Measurements from ENCODE around the gene RTEL1.
"Not testable (repeated sequence)": the region's sequence is repeated elsewhere in the genome, so short reads cannot be mapped to it uniquely, and the experiment has no call there.

RTEL1 gene

DNA sequence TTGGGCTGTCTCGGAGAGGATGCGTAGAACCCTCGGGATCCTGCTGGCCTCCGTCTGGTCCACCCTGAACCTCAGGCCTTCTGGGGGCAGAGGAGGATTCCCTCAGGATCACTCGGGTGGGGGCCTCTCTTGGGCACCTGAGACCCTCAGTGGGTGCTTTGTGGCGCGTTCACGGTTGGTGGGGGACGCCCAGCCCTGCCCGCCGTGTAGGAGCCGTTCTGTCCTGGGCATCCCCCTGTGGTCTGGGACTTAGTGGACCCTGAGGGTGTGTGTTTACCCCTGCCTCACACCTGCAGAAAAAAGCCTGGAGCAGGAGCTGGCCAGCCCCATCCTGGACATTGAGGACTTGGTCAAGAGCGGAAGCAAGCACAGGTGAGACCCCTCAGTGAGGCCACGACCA, 7.6 kb downstream of the RTEL1 start:
- no peak for DNase-seq

DNA sequence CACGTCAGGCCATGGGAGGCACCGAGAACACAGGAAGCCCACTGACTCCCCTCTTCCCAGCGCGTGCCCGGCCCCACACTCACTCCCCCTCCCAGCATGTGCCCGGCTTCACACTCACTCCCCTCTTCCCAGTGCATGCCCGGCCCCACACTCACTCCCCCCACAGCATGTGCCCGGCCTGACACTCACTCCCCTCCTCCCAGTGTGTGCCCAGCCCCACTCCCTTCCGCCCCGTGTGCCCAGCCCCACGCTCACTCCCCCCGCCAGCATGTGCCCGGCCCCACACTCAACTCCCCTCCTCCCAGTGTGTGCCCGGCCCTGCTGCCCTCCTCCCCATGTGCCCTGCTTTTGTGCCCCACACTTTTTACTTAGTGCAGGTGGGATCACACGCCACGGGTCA, 9.7 kb downstream of the RTEL1 start:
- no peak for DNase-seq

DNA sequence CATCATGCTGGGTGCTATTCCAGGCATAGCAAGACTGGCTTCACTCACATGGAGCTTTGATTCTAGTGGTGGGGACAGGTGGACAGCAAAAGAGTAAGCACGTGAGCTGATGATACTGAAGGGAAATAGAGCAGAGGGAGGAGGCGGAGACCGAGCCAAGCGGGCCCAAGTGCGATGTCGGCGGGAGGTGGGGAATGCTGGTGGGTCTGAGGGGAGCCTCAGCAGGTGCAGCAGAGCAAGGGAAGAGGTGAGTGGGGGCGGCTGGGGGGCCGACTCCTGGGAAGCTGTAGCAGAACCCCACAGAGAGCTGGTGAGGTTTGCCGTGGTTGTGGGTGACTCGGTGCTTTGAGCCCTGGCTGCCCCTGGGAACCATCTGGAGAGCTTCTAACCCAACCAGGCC, 10.2 kb downstream of the RTEL1 start:
- DNase-seq, result no peak

DNA sequence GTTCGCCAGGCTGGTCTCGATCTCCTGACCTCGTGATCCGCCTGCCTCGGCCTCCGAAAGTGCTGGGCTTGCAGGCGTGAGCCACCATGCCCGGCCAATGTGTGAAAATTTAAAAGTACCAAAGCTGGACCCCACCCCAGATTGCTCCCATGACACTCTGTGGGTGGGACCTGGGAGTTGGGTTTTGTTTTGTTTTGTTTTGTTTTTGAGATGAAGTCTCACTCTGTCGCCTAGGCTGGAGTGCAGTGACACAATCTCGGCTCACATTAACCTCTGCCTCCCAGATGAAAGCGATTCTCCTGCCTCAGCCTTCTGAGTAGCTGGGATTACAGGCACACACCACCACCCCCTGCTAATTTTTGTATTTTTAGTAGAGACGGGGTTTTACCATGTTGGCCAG, 13.6 kb downstream of the RTEL1 start:
- DNase-seq, result not testable (repeated sequence)

DNA sequence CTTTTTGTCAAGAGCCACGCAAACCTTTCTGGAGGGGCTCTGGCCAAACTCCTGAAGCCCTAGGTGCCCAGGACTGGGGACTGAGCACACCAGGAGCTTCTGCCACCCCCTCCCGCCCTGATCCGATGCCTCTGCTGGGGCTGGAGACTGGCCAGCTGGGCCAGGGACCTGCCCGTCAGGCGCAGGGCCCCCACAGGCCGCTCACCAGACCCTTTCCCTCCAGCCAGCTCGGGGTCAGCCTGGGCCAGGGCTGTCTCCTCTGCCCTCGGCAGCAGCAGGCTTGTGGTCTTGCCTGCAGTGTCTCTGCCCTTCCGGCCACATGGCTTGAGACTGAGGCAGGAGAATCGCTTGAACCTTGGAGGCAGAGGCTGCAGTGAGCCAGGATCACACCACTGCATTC, 14.6 kb downstream of the RTEL1 start:
- no peak for DNase-seq

DNA sequence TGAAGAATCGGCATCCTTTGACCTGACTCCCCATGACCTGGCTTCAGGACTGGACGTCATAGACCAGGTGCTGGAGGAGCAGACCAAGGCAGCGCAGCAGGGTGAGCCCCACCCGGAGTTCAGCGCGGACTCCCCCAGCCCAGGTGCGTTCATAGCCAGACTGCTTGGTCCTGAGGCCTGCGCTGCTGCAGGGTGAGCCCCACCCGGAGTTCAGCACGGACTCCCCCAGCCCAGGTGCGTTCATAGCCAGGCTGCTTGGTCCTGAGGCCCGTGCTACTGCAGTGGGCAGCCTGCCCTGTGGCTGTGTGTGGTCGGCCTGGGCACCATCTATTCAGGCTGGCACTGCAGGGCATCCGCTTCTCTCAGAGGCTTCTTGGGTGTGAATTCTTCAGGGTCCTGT, 15.8 kb downstream of the RTEL1 start:
- no peak for DNase-seq

DNA sequence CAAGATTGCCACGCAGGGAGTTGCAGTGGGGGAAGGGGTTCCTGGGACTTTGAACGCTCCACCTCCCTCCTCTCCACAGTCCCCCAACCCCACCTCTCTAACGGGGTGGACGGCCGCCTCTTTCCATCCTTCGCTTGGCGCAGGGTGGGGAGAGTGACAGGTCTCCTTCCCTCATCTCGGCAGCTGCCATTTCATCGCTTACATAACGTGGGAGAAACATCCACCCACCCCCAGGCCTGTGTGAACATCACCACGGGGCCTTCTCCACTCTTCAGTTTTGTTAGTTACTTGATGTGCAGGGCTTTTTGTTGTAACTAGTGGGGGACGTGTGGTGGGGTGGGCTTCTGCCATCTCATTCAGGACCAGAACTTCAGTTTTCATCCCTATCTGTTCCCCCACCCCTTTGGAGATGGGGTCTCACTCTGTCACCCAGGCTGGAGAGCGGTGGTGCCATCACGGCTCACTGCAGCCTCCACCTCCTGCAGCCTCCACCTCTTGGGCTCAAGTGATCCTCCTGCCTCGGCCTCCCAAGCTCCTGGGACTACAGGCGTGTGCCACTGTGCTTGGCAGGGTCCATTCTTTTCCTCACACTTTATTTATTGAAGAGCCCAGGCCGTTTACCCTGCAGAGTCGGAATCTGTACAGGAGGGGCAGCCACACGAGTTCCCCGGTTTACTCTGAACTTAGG, 17.7 kb downstream of the RTEL1 start:
- peak in 1 of 56 donors; percentile 23 for DNase-seq

DNA sequence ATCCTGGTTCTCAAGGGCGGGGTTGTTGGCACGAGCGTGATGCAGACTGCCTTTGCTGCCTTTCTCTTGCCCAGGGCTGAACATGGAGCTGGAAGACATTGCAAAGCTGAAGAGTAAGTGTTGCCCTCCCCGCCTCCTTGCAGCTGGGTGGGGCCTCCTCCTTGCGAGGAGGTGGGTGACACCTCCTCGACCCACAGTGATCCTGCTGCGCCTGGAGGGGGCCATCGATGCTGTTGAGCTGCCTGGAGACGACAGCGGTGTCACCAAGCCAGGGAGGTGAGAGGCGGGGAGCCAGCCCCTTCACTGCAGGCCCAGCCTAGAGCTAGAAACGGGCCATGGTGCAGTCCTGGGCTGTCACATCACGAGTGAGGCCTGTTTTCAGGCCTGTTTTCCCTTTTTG, 20.0 kb downstream of the RTEL1 start:
- DNase-seq, result peak in 7 of 56 donors; percentile 8 to 55 (median 29)

DNA sequence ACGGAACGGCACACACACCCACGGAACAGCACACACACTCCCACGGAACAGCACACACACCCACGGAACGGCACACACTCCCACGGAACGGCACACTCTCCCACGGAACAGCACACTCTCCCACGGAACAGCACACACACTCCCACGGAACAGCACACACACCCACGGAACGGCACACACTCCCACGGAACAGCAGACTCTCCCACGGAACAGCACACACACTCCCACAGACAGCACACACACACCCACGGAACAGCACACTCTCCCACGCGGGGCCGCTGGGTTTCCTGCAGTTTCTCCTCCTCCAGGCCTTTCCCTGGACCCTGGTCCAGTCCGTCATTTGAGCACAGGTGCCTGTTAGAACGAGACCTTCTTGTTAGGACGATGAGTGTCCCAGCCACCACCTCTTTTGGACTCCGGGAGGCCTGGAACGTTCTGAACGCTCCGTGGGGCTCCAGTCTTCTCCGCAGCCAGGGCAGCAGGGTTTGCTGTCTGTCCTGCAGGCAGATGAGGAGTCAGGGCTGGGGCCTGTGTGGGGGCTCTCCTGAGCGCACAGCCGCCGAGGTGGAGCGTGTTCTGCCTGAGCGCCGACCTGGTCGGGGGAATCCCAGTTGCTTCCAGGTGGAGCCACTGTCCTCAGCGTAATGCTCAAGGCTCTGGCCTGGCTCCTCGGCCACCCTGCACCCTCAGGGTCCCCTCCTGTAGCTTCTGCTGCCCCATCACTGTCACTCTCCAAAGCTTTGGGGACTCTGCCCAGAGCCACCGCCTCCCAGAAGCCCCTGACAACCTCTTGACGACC, 20.8 kb downstream of the RTEL1 start:
- no peak for DNase-seq

DNA sequence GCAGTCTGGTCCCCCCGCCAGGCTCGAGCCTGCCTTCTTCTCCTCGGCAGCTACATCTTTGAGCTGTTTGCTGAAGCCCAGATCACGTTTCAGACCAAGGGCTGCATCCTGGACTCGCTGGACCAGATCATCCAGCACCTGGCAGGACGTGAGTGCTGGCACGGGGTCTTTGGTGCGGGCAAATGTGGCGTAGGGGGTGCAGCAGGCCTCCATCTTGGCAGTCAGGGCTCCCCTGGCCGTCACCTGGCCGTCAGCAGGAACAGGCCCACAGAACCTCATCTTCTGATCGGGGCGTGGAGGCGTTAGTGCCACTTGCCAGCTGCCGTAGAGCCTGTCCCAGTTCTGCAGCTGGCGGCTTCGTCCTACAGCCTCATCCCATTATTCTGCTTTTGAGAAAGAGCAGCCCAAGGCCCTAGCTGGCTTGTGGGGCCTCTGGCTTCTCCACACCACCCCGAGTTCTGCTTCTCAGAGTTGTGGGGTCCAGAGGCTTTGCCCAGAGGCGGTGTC, 21.7 kb downstream of the RTEL1 start:
- DNase-seq, result no peak

DNA sequence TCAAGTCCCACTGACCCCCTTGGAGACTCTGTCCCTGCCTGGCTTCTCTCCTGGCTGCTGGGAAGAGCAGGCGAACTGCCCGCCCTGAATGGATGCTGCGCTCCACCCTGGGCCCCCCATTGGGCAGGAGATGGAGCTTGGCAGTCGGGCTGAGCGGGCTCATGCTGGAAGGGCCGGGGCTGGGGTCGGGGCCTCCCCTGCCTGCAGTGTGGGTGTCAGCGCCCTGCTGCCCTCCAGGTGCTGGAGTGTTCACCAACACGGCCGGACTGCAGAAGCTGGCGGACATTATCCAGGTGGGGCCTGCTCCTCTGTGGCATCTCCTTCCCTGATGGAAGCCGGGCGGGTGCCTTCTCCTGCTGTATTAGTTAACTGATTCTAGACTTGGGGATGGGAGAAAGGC, 22.3 kb downstream of the RTEL1 start:
- DNase-seq, result no peak

DNA sequence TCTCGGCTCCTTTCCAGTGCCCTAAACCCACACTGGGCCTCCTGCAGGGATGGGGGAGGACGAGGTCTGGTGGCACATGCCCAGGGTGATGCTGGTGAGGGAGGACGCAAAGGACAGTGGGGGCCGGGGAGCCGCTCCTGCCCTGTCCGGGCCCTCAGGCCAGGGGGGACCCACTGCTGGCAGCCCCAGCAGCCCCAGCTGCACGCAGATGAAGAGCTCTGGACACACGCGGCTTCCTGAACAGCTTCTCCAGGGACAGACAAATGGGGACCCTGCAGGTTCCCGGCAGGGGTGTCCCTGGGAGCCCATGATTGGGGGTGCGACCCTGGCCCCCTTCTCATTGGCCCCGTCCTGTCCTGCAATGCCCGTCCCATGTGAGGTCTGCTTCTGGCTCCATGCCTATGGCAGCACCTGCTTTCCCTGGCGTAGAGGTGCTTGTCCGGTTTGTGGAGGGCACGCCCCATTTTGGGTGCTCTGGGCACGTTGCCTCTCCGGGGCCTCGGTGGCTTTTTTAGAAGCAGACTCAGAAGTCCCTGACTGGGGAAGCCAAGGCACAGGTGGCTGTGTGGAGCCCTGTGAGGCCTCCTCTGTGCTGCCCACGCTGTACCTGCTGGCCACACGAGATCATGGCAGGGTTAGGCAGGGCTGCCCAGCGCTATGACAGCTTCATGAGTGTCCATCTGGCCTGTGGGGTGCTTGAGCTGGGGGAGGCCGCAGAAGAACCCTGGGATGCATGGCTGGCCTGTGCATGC, 22.9 kb downstream of the RTEL1 start:
- no peak for DNase-seq

DNA sequence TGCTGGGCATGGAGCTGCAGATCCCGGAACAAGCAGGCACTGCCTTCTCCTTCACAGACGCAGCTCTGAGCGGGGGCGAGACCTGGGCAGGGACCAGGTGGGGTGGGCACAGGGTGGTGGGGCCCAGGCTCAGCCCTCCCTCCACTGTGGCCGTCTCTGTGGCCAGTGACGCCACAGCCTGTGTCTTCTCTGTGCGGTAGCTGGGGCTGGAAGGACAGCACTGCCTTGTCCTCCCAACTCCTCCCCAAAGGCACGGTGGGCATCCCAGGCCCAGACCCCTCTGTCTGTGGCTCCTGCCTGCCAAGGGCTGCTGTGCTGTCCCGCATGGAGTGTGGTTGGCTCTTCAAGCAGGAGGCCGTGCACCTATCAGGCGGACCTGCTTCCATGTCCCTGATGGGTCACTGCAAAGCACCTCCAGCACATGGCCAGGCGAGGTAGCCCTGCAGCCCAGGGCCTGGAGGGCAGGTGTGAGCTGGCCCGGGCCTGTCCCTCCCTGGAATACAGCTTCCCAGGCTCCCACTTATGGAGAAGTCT, 23.6 kb downstream of the RTEL1 start:
- no peak for DNase-seq

DNA sequence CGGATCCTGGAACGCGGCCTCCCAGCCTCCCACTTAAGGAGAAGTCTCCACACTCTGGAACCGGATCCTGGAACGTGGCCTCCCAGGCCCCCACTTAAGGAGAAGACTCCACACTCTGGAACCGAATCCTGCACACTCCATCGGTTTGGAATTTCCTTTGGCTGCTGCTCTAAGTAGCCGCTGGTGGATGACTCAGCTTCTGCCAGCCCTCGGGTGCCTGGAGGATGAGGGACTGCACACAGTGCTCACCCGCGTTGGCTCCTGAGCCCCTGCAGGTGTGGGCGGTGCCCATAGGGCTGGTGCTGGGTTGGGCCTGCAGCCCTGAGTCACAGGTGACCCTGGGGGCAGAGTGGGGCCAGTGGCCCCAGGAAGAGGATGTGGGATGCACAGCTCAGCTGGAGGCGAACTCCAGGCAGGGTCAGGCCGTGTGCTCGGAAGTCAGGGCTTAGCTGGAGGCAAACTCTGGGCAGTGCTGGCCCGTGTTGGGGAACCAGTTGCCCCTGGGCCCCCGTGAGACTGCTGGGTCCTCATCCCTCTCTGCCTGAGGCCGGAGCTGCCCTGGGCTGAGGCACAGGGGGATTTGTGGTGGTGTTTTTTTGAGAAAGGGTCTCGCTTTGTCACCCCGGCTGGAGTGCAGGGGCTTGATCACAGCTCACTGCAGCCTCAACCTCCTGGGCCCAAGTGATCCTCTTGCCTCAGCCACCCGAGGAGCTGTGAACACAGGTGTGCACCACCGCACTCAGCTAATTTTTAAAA, 24.4 kb downstream of the RTEL1 start:
- no peak for DNase-seq

DNA sequence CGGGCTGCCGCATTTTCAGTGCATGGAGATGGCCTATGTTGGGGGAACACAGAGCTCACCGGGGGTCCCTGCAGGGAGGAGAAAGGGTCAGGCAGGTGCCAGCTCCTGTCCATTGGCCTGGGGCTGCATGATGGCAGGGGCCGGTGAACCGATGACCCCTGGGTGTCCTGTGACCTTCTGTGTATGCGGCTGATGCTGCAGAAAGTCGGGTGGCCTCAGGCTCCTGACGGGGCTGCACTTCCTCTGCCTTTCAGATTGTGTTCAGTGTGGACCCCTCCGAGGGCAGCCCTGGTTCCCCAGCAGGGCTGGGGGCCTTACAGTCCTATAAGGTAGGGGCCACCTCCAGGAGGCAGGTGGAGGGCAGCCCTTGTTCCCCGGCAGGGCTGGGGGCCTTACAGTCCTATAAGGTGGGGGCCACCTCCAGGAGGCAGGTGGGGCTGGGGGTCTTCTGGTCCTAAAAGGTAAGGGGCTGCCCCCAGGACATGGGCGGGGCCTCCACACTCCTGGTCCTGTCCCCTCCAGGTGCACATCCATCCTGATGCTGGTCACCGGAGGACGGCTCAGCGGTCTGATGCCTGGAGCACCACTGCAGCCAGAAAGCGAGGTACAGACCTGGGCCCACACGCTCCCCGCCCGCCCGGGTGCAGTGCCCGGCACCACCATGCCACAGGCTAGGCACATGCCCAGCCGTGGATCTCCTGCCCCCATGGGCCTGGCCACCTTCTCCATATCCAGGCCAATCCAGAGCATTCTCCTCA, 27.3 kb downstream of the RTEL1 start:
- DNase-seq, result no peak

DNA sequence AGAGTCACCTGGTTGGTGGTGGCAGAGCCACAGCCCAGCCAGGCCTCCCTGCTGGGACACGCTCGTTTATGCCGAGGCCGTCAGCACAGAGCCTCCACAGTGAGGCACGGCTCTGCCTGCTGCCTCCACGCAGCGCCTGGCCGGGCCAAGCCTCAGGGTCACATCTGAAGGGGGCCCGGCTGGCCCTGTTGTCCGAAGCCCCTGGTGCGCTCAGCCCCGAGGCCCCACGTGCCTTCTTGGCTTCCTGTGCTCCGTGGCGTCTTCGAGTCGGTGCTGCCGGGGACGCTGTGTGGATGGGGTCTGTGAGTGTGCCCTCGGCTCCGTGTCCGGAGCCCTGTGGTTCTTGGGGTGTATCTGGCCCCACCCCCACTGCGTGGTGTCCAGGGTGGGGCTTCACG, 28.0 kb downstream of the RTEL1 start:
- no peak for DNase-seq

DNA sequence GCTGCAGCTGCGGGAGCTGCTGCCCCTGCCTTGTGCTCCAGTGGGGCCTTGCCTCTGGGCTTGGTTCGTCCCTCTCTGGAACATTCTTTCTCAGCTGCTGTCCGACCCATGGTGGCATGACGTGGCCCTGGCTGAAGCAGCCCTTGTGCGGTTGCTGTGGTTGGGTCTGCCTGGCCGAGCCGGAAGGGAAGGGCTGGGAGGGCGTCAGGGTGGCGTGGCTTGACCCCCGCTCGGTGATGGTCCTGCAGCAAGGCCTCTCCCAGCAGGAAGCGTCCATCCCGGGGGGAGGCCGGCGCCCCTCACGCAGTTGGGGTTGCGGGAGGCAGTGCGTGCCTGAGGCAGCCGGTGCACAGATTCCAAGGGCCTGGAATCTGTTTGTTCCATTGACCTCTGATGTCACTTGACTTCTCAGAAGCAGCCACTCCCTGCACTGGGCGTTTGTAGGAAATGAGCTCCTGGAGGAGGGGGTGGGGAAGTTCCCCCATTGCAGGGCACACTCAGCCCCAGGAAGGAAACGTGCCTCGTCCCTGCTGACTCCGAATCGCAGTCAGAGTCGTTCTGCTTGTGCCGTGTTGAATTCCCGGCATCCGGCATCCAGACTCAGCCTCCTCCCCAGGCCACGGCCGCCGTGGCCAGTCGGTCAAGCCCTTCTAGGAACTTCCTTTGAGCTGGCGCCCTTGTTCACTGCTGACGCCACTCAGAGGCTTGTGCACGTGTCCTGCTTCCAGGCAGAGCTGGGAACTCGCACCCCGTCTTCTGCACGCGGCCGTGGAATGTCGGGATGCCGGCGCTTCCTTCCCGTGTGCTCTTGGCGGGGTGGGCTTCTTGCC, 28.6 kb downstream of the RTEL1 start:
- no peak for DNase-seq

DNA sequence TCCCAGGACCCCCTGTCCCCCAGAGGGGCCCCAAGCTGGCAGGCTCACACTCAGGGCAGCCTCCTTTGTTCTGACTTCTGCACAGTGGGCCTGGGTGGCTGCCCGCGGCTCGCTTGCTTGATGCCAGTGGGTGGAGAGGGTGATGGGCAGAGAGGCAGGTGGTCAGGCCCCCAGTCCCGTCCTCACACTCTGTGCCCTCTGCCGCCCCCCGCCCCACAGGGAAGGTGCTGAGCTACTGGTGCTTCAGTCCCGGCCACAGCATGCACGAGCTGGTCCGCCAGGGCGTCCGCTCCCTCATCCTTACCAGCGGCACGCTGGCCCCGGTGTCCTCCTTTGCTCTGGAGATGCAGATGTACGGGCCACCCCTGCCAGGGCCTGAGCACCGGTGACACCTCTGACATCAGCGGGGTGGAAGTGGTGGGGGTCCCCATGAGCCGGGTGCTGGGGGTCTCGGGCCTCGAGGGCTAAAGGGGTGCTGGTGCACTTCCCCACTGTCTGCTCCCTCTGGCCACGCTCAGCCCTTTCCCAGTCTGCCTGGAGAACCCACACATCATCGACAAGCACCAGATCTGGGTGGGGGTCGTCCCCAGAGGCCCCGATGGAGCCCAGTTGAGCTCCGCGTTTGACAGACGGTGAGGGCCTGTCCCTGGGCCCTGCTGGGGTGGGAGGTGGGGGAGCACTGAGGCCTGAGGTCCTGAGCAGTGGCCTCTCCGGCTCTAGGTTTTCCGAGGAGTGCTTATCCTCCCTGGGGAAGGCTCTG, 29.5 kb downstream of the RTEL1 start:
- no peak for DNase-seq
